ENCODE measurements around the gene ZNF474.

DNA sequence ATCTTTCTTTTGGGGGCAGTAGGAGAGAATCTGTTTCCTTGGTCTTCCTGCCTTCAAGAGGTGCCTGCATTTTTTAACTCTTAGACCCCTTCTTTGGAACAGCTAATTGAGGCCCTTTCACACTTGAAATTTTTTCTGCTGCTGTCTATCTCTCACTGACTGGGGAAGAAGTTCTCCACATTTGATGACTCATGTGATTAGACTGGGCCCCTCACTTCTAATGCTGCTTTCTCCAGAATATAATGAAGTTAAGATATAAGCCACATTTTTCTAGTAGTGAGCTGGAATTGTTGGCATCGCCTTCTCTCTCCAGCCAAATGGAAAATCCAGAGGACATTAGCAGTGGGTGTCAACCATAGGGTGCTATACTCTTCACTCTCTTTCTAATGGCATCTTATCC is 12.4 kb downstream of the ZNF474 start:
- TF ChIP-seq GATA2 (IDR thresholded peaks at IDR 0.05; ENCODE audit: low read depth, low read length) (no peak), GATA3 (IDR thresholded peaks at IDR 0.05; ENCODE audit: low read depth, low read length) (no peak)

Measured in SH-SY5Y (cell line).